Measurements from ENCODE around the gene CHTOP. TPM values are rescaled to one million over a fixed set of nuclear protein-coding genes. Genes with fewer than 3 reads are reported as not detected.
"Not testable (repeated sequence)": the region's sequence is repeated elsewhere in the genome, so short reads cannot be mapped to it uniquely, and the experiment has no call there.

The CHTOP gene
- total RNA-seq, 1 donor from 2014 or later, result 73.3 TPM

GRCh38 chr1:153649137-153649862 is 15.4 kb downstream of the CHTOP start:
- DNase-seq (no peak), ATAC-seq (peak; percentile 3)
- intact Hi-C loops (cut with micrococcal nuclease), result no loop called here

- DNase-seq, result peak; percentile 82
These were observed 16.0 kb downstream of the CHTOP start for GRCh38 chr1:153649863-153650235.

GRCh38 chr1:153651771-153652170 is 17.9 kb downstream of the CHTOP start:
- no peak for ATAC-seq
- no peak for DNase-seq
- intact Hi-C loops (cut with micrococcal nuclease), result no loop called here

More at GRCh38 chr1:153649863-153650235, 16.0 kb downstream of the CHTOP start:
- peak; percentile 79 for ATAC-seq
- intact Hi-C loops (cut with micrococcal nuclease), result no loop called here

DNA sequence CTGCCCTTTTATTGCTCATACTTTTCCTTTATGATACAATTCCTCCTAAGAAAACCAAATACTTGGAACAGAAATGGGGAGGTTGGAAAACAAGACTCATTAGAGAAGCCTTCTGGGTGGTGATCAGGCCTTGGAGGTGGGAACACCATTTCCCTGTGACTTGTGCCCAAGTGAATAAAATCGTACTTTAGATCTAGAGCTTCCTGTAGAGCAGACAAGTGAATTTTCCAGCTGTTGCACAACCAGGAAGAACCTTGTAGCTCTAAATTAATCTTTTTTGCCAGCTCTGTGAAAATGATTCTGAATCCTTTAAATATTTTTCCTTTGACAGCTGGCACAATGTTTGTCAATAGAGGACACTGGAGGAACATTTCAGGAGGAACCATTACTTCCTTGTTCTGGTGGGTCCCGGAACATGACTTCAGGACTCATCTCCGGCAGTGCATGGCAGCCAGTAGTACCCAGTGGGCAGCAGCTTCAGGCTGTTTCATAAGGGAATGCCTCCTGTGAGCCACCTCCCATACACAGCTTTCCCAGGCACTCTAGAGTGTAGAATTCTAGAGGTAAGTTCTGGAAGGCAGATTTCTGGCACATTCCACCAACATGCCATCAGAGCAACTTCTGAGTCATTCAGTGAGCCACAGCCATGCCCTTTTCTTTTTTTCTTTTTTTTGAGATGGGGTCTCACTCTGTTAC is 19.1 kb downstream of the CHTOP start:
- intact Hi-C loops (cut with micrococcal nuclease), result no loop called here
- ATAC-seq (peak; percentile 22), DNase-seq (no peak)

DNA sequence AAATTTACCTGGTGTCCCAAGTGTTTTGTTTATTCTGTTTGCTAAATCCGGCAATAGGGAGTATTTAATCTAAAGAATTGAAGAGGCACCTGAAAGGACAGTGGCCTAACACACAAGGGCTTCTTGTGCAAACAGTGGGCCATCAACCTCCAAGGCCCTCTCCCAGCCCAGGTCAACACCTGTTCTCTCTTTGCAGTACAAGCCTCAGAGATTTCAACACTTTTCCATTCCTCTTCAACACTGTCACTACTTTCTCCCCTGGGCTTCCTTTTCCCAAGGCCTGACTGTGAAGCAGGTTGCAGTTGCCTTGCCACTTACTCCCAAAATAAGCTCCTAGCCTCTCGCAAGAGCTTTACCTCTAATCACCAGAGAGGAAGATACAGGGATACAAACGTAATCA is 21.5 kb downstream of the CHTOP start:
- DNase-seq, result no peak
- intact Hi-C loops (cut with micrococcal nuclease), result no loop called here
- ATAC-seq, result no peak

GRCh38 chr1:153658400-153659174 is 24.7 kb downstream of the CHTOP start, which contains the start of gene SNAPIN:
SNAPIN (plus strand) TSS chr1:153658703; CDS start chr1:153658744, 41 bp downstream.
- intact Hi-C loops (cut with micrococcal nuclease), result no loop called here
- ATAC-seq, result peak; percentile 98

GRCh38 chr1:153659175-153659534 is 25.3 kb downstream of the CHTOP start:
- intact Hi-C loops (cut with micrococcal nuclease), result no loop called here
- no peak for DNase-seq

More at GRCh38 chr1:153658400-153659174, 24.7 kb downstream of the CHTOP start, which contains the start of gene SNAPIN:
- peak; percentile 95 for DNase-seq

DNA sequence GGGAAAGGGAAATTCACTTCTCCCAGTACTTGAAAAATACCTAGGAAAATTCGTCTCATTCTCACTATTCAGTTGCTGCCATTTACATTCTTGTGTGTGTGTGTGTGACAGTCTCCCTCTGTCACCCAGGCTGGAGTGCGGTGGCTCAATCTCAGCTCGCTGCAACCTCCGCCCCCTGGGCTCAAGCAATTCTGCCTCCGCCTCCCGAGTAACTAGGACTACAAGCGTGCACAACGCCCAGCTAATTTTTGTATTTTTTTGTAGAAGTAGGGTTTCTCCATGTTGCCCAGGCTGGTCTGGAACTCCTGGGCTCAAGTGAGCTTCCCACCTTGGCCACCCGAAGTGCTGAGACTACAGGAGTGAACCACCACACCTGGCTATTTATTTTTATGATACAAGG is 25.8 kb downstream of the CHTOP start:
- DNase-seq (no peak), ATAC-seq (no peak)
- intact Hi-C loops (cut with micrococcal nuclease), result no loop called here

More at GRCh38 chr1:153659175-153659534, 25.3 kb downstream of the CHTOP start:
- no peak for ATAC-seq

DNA sequence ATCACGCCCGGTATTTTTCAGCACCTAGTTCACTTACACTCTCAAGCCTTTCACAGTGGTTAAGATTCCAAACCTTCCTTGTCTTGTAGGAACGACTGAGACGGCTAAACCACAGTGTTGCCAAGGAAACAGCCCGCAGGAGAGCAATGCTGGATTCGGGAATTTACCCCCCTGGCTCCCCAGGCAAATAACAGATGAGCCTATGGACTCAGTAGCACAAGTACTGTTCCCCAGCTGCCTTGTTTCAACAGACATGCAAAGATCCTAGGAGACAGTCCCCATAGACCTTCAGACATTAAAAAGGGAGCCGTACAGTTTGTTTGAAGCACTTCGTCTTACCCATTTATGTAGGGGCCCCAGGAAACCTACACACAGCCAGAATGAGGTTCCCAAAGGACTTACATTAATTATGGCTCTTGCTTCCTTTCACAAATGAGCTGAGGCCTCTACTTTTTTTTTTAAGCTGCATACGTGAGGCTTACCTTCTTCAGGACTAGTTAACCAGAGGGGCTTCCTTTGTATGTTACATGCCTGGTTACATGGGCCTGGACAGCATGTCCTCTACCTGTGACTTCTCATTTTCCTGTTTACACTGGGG is 27.3 kb downstream of the CHTOP start:
- DNase-seq, result no peak
- no peak for ATAC-seq
- intact Hi-C loops (cut with micrococcal nuclease), result no loop called here

GRCh38 chr1:153662269-153662668 is 28.4 kb downstream of the CHTOP start:
- intact Hi-C loops (cut with micrococcal nuclease), result no loop called here

GRCh38 chr1:153663211-153663610 is 29.3 kb downstream of the CHTOP start:
- ATAC-seq (no peak), DNase-seq (no peak)
- intact Hi-C loops (cut with micrococcal nuclease), result no loop called here

More at GRCh38 chr1:153662269-153662668, 28.4 kb downstream of the CHTOP start:
- ATAC-seq (no peak), DNase-seq (no peak)

- intact Hi-C loops (cut with micrococcal nuclease), result no loop called here
- DNase-seq (no peak), ATAC-seq (no peak)
These were observed 33.6 kb downstream of the CHTOP start for GRCh38 chr1:153667439-153667838.

DNA sequence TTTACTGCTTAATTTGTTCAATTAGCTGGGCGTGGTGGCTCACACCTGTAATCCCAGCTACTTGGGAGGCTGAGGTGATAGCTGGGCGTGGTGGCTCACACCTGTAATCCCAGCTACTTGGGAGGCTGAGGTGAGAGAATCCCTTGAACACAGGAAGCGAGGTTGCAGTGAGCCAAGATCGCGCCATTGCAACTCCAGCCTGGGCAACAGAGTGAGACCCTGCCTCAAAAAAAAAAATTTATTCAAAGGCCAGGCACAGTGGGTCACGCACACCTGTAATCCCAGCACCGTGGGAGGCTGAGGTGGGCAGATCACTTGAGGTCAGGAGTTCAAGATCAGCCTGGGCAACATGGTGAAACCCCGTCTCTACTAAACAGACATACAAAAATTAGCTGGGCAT is 34.8 kb downstream of the CHTOP start:
- ATAC-seq; DNase-seq; intact Hi-C loops (cut with micrococcal nuclease): not testable (repeated sequence)

DNA sequence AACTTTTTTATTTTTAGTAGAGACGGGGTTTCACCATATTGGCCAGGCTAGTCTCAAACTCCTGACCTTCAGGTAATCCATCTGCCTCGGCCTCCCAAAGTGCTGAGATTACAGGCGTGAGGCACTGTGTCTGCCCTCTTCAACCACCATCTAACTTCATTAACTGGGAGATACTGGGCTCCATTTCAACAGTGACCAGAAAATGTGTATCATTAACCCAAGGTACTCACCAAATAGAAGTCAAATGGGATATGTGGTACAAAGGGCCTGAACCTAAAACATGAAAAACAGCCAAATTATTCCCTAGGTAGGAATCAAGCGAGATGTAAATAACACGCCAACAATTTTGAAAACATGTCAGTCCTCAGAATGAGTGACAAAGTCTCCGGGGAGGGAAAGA is 35.7 kb downstream of the CHTOP start:
- intact Hi-C loops (cut with micrococcal nuclease), result no loop called here
- ATAC-seq, result no peak
- no peak for DNase-seq

GRCh38 chr1:153670257-153670858 is 36.5 kb downstream of the CHTOP start:
- ATAC-seq (peak; percentile 18), DNase-seq (peak; percentile 37)
- intact Hi-C loops (cut with micrococcal nuclease), result no loop called here

- ATAC-seq (peak; percentile 96), DNase-seq (peak; percentile 97)
- intact Hi-C loops (cut with micrococcal nuclease), result no loop called here
These were observed 37.2 kb downstream of the CHTOP start, which contains the start of gene ILF2 for GRCh38 chr1:153670859-153671627. ILF2 (minus strand) TSS chr1:153670993; CDS start chr1:153670922, 71 bp downstream.

- intact Hi-C loops (cut with micrococcal nuclease), result not testable (repeated sequence)
- DNase-seq (peak; percentile 58), ATAC-seq (peak; percentile 28)
These were observed 37.9 kb downstream of the CHTOP start for GRCh38 chr1:153671628-153672353.
